Activated CD4-positive, CD25-positive, alpha-beta regulatory T cell treated with anti-CD3 and anti-CD28 coated beads, Interleukin-2, amount 50 U/mL, for 16 hours (primary cell): Measurements from ENCODE around the gene MYOM1.
A peak's percentile ranks its signal among the peaks of the same experiment; 100 is the strongest.

Experiments used
- DNase-seq: peaks from one replicate; pipeline ENCODE4 v3.0.0-alpha.2; 2020; ENCODE audit warnings: low read depth, low spot score

Gene MYOM1

DNA sequence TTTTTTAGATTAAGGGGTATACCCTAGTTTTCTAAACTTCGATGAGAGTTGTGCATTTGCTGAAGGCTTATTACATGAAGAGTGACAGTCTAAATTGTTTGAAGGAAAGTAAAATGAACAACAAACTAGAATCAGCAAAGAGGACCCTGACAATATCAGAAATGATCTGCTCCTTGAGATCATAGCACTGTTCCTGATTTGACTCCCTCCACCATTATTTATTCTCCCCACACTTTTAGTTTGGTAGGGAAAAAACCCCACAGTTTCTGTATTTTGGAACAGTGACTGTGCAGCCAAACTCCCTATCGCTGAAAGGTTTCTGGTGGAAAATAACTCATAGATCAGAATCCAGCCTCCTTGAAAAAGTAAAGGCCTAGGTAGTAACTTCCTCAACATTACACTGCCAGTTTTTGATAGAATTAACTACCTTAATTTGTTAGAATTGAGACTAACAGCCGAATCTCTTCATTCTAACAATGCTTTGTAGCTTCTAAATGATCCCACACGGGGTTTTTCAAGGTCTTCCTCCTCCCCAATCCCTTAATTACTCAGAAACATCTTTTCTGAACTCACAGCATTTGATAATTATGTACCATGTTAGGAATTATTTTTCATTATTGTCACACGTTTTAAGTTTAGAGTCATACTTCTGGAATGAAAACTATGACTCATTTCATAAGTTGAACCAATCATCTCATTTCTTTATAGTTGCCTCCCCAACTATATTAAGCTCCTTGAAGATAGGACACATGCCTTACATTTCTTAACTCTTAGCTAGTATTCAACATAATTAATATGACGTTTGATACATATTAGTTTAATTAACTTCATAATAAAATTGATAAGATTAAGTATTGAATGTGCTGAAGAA lies 30.7 kb upstream of the MYOM1 start:
- DNase-seq: no peak

DNA sequence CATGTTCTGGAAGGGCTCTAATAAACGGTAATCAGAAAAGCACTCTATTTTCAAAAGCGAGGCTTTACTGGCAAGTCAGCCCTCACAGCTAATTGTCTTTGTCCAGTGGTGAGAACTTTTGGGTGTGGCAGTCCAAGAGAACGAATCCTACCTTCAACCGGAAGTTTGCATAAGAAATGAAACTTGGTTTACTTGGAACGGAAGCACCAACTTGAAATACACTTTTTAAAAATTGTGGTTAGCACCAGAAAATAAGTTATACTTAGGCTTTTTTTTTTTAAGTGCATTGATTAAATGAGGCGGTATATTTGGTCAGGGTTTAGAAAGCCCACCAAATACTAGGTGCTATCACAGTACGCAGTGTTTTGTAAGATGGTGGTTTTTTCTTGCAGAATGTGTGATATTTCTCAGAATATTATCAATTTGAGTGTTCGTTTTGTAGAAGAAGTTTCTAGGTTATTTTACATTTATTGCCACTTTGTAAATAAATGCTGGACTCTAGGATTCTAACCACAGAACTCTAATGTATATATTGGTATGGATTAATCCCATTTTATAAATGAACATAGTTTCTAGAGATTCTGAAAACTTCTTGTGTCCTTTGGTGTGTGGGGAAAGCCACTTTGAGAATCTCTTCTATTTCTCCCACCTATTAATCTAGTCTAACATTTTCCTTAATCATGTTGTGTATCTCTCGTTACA lies 29.0 kb upstream of the MYOM1 start:
- no peak for DNase-seq

DNA sequence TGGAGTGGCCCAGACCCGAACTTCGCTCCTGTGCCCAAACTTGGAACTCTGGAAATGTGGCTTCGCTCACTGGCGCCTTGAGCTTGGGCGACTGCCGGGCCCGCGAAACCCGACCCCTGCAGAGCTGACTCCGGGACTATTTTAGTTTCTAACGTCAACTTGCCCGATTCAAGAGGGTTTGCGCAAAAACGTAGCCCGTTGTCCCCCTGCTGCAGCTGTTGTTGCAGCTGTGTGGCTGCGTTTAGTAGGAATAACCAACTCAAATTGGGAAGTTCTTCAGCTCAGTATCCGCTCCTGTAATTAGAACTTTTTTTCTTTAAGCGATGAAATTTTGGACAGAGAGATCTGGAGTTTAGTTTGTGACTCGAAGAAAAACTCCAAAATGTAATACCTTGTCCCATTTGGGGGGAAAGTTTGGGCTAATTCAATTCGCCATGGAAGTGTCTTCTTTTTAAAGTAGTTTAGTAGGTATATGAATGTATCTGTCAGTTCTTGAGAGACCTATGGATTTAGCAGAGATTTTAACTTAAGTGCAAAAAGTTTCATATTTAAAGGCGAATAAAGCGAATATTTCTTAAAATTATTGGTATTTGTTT lies 28.4 kb upstream of the MYOM1 start:
- DNase-seq: no peak

DNA sequence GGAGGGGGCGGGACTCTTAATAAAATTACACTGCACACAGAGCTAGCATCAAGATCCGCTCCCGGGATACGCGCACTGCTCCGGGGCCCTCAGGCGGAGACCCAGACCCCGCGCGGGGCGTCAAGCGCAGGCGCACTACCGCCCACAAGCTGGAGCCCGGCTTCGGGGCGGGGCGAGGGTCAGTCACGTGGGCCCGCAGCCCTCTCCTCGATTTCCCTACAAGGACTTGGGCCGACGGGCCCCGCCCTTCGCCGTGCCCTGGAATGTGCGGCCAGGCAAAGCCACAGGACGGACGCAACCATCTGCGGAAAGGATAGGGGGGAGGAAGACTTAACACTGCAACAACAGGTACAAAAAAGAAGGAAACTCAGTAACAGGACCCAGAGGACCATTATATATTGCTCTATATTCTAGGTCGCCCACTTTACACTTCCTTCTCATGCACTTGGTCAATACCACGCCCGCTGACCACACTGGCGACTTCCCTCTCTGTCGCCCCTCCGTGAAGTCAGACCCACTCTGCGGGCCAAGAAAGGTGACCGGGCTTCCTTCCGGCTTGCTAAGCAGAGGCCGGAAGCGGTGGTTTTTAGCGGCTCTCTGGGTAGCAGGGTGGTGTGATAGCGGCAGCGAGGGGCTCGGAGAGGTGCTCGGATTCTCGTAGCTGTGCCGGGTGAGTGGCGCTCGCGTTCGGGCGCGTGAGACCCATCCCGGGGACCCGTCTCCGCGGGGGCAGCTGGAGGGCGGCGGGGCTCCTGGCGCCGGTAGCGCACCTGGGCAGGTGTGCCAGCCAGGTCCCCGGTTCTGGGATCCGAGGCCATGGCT lies 27.7 kb upstream of the MYOM1 start, which contains the start of gene MYL12A:
MYL12A (plus strand) TSS at position 562 of the 822 bp plus-strand sequence. CDS start 5,447 bp downstream, outside the sequence.
- DNase-seq: peak; percentile 75

DNA sequence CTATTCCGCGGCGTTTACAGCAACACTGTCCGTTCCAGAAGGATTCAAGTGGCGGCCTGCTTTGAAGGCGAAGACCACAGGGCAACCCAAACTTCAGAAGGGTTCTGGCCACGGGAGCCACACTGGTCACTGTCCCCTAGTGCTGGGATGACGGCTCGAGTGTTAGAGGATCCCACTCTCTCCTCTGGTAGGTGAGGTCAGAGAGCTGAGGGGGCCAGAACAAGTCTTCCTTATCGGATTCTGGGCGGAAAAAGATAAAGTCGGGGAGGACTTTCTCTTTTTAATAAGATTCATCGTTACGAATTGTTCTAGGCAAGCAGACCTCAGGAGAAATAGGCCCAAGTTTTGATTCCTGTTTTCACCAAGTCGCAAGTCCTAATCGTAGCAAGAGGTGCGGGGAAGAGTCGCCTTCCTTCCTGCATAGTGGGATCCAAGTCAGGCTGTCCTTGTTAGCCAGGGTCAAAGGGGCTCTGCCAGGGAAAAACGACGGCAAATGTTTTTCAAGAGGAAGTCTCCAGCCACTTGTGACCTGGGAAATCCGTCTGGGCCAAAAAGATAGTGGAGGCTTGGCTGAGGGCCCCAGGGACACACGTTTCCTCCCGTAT lies 27.0 kb upstream of the MYOM1 start:
- DNase-seq: no peak

DNA sequence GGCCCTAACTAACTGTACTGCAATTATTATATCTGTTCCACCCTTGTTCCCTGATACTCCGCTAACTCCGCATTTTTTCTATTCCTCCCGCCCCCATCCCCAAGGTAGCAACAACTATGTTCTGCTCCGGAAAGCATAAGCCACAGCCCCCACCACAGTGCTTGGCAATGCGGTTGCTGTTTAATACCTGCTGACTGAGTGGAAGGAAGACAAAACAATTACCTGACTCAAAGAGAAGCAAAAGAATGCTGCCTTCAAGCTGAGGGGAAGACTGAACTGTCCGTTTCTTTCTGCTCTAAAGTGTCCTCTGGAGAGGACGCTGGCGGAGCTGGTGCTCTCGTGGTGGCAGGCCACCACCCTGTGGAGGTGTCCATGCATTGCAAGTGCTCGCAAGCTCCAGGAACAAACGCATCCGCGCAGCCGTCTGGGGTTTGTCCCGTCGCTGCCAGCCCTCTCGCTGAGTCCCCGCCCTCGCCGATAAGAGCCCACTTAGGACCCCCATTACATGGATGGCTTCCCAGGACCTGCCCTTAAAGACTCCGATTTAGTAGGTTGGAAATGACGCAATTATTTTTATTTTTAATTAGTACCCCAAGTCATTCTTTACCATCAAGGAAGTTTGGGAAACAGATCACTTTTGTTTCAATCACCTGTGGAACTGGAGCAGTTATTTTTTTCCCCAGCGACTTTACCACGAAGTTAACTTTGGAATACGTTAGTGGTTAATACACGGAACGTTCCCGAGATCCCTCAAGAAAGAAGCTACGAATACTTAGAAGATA lies 26.3 kb upstream of the MYOM1 start:
- peak; percentile 54 for DNase-seq

DNA sequence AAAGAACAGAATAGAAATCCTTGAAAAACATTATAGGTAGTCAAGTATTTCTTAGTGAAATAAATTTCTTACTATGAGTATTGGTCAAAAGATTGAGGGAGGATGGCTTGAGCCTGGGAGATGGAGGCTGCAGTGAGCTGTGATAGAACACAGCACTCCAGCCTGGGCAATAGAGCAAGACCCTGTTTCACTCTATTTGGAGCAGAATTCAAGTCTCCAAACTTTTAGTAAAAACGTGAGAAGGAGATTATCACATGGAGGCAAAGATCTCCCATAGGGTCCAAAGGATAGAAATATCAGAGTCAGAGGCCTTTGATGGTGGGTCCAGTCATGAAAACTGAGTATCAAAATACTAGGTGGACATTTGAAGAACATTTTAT lies 25.4 kb upstream of the MYOM1 start:
- no peak for DNase-seq

DNA sequence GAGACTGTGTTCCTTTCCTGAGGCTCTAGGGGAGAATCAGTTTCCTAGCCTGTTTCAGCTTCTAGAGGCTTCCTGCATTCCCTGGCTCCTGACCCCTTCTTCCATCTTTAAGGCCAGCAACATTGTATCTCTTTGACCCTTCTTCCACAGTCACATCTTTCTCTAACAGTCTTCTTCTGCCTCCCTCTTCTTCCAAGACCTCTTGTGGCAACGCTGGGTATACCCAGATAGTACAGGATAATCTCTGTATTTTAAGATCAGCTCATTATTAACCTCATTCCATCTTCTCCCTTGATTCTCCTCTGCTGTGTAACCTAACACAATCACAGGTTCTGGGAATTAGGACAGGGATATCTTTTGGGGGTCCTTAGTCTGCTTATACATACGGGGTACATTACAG lies 19.0 kb upstream of the MYOM1 start:
- DNase-seq: no peak

DNA sequence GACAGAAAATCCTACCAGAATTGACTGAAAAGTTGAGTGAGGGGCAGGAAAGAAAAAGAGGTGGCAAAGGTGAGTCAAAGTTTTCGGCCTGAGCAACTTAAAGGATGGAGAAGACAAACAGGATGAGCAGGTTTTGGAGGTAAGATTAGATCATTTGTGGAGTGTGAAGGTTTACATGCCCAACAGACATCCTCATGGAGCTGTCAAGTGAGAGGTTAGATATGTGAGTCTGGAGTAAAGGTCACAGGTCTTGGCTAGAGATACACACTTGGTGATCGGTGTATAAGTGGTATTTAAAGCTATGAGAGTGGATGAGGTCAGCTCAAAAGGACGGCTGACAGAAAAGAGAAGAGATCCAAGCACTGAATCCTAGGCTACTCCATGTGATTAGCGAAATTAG lies 16.7 kb upstream of the MYOM1 start:
- no peak for DNase-seq

DNA sequence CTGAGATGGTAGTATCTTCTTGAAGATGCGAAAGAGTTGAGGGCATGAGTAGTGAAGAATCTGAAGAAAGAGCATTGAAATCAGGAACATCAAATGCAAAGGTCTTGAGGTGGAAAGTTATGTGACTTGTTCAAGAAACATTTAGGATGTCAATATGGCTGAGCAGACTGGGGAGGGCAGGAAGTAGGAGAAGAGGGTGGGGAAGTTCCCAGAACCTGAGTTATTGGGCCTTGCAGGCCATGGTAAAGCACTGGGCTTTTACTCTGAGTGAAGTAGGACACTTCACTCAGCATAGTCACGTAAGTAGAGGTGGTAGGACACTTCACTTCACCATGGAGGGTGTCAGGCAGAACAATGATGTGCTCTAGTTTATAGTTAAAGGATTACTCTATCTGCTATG lies 16.1 kb upstream of the MYOM1 start:
- no peak for DNase-seq

DNA sequence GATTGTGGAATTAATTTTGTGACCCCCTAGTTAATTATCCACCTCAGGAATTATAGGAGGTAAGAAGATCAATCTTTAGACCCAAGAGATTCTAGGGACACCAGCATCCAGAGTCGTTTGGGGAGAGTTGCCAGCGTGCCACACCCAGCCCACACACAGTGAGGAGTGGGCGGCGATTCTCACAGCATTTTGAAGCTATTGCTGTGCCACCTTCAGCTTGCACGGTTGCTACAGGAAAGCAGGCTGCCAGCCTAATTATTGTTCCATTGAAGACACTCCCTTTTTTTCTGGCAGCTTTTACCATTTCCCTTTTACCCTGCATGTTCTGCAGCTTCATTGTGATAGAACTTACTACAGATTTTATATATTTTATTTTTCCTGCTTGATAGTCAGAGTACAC lies 14.7 kb upstream of the MYOM1 start:
- DNase-seq: no peak

DNA sequence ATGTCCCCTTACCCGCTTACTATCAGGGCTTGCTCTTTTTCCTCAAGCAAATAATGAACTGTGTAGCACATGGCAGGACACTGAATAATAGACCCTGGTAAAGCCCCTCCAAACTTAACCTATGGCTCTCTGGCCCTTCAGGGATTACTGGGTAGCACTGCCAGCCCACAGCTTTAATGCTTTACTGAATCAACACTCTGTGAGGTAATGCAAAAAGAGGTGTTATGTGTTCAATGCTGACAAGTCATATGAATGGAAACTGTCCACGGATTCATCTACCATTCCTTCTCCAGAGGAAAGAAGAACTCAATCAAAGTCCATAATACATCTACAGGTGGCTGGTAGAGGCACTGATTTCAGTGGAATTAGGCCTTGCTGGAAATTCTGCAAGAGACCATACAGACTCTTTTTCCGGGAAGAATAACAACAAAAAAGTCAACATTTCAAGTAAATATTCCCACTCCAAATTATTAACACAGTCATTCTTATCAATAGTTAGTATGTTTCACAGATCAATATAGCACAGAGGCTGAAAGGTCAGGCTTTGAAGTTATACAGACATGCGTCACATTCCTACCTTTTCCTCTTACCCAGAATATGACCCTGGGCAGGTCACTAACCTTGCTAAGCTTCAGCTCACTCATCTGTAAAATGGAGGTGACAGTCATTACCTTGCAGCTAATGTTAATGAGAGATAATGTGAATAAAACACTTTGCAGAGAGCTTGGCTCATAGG lies 13.8 kb upstream of the MYOM1 start:
- no peak for DNase-seq

DNA sequence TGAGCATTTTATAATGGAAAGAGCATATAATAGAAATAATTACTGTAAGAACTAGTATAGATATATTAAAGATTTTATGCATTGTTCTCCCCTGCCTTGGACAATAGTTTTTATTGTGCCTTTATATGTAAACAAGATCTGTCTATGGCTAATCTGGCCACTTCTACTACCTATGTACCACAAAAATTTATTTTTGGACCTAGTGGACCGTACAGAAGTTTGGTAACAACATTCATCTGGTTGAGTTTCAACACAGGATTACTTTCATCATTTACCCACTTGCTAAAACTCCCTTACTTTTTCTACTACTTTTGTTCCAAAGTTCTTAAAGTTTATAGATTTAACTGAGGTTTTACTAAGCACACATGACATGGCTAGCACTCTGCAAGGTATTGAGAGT lies 13.2 kb upstream of the MYOM1 start:
- no peak for DNase-seq

DNA sequence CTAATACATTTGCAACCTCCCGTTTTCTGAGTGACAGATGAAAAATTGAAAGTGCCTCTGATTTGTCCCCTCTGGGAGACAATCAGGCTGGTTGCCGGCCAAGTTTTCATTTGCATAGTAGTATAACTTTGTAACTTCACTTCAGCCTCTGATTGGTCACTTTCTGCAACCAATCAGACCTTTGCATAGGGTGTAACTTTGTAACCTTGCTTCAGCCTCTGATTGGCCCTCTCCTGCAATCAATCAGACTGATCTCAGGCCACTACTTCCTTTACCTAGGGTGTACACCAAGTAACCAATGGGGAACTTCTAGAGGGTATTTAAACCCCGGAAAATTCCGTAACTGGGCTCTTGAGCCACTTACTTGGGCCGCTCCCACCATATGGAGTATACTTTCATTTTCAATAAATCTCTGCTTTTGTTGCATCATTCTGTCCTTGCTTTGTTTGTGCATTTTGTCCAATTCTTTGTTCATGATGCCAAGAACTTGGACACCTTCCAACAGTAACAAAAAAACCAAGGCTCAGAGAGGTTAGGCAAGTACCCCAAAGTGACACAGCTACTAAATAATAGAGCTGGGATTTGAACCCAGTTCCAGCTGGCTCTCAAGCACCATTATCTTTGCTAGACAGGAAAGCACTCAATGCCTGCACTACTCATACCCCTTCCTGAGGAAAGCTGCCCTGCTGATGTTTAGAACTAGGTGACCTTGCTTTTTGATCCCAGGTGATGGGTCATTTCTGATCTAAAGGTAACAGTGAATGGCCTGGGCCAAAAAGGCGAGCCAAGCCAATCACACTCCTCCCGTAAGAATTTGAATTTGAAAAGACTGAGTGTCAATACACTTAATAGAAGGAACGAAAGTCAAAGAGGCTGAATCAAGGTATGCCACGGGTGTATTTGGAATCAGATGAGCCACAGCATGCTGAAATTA lies 10.9 kb upstream of the MYOM1 start:
- DNase-seq: no peak

DNA sequence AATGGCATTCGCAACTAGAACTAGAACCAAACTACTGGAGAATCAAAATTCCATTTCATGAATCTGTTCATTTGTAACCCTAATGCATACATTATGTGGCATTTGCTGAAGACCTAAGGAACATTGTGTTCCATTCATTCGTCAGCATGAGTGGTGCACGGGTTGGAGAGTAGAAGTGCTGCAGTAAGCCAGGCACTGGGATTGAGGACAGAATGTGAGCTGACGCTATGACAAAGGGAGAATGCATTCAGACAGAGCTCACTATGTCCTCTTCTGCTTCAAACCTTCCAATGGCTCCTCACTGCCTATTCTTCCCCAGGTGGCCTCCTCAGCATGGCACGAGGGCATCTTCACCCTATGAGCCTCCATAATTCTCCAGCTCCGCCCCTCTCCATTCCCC lies 6.3 kb upstream of the MYOM1 start:
- no peak for DNase-seq

DNA sequence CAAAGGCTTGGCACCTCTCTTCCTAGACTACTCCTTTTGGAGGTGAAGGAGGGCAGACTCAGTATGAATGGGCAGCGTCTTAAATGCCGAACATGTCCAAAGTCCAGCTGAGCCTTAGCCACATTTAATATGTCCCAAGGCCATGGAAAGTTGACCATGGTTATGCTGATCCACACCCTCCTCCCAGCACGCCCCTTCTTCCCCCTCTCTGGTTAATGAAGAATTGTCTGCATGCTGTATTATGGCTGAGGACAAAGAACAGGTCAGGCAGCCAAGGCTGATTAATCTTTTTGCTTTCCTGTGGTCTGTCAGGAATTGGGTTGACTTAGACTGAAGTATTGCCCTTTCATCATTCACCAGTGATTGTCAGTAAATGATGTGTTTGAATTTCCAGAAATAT lies 5.8 kb upstream of the MYOM1 start:
- DNase-seq: no peak

DNA sequence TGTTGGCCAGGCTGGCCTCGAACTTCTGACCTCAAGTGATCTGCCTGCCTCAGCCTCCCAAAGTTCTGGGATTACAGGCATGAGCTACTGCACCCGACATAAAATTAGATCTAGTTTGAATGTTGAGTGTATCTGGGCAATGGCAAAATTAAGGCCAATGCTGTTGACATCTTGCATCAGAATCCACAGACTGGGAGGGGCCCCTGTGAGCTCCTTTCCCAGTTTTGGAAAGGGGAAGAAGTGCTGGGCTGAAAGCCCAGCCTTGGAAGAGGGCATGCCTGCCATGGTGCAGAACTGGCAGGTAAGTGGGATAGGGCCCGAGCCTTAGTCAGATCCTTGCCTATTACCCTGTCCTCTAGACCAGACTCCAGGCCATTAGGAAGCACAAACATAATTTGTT lies 4.5 kb upstream of the MYOM1 start:
- DNase-seq: no peak

DNA sequence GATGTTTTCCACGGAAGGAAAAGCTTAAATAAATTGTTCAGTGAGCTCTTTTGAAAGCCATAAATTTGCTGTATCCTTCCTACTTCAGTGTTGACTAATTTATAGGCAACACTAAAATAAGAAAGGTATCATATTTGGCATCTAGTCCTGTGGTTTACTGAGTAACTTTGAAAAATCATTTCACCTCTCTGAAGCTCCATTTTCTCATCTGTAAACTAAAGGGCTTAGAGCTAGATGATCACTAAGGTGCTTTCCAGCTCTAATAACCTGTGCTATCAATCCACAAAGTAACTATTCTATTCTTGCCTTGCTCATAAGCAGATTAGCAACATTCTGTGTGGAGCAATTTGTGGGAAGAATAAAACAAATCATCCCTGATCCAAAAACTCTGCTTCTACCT lies 3.6 kb upstream of the MYOM1 start:
- no peak for DNase-seq

DNA sequence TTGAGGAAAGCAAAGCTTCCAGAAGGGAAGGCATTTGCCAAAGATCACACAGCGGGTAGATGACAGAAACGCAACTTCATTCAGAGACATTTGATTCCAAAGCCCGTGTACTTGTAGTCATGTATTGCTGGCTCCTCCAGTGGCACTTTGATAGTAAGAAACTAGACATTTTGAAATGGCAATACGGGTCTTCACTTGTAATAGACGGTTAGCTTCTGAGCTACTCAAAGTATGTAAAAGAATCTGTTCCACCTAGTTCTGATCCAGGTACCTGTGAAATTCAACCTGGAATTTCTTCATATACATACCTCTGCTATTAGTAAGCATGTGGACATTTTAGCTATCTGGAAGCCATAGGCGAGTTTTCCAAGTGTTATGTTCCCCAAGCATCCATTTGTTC lies 1.7 kb upstream of the MYOM1 start:
- DNase-seq: no peak
